ENCODE data around the gene TLX1. TPM values are rescaled to one million over a fixed set of nuclear protein-coding genes. Genes with fewer than 3 reads are reported as not detected.

Gene TLX1
- not detected for polyA plus RNA-seq (ENCODE audit: low read depth in 6 of 6)

GRCh38 chr10:101130984-101131961, at the start of gene TLX1:
Gene TLX1 (plus strand): TSS chr10:101131300. CDS start chr10:101131542, 242 bp downstream.
- peaks cover 36 to 51% (median 44%) of the 10 kb centered on the region in 3 donors for H3K4me1 Mint-ChIP-seq
- peaks cover 0 to 4% (median 0%) of the 10 kb centered on the region in 7 donors for H3K9me3 Mint-ChIP-seq
- peaks cover 0 to 14% of the 10 kb centered on the region in 2 donors for H3K36me3 Mint-ChIP-seq
- no peak for DNase-seq
- peak within 1 kb of the TSS in 1 of 6 donors; percentile 57 for H3K27ac Mint-ChIP-seq
- ATAC-seq (ENCODE audit: low read depth in 2 of 2) = peak; percentile 18 to 22
- peaks cover 82 to 88% (median 88%) of the 10 kb centered on the region in 3 donors for H3K27me3 Mint-ChIP-seq
- peak within 1 kb of the TSS; percentile 47 to 78 (median 70) for H3K4me3 Mint-ChIP-seq

- H3K4me1 Mint-ChIP-seq = no peaks in the 10 kb centered on the region
- no peaks in the 10 kb centered on the region for H3K36me3 Mint-ChIP-seq
- ATAC-seq (ENCODE audit: low read depth in 2 of 2) (no peak), DNase-seq (no peak)
- no peak overlapping the region for H3K4me3 Mint-ChIP-seq
- H3K27ac Mint-ChIP-seq = no peak overlapping the region
- H3K9me3 Mint-ChIP-seq = peaks cover 0 to 4% (median 0%) of the 10 kb centered on the region in 7 donors
- H3K27me3 Mint-ChIP-seq = peaks cover 57 to 82% (median 80%) of the 10 kb centered on the region in 3 donors
Observed at GRCh38 chr10:101085846-101086245, 45.3 kb upstream of the TLX1 start.

DNA sequence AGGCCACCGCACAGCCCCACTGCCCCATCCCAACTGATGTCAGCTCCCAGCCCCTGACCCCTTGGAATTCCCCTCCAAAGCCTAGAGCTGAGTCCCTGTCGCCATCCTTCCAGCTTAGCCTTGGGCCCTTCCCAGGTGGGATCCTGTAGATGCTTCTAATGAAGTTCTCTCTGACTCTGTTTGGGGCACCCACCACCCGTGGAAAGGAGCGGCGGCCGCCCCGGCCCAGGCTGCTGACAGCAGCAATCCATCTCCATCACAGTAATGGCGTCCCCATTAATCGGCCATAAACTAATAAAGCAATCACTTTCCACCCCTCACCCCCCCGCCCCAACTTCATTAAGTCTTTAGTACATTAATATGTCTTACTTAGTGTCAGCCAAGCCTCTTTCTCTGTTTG, 43.7 kb upstream of the TLX1 start:
- ATAC-seq (ENCODE audit: low read depth in 2 of 2) = no peak
- no peak overlapping the region for H3K4me3 Mint-ChIP-seq
- no peaks in the 10 kb centered on the region for H3K36me3 Mint-ChIP-seq
- no peak overlapping the region for H3K27ac Mint-ChIP-seq
- H3K4me1 Mint-ChIP-seq = no peaks in the 10 kb centered on the region
- H3K27me3 Mint-ChIP-seq = peaks cover 56 to 86% (median 86%) of the 10 kb centered on the region in 3 donors
- no peak for DNase-seq
- H3K9me3 Mint-ChIP-seq = peaks cover 0 to 4% (median 0%) of the 10 kb centered on the region in 7 donors

DNA sequence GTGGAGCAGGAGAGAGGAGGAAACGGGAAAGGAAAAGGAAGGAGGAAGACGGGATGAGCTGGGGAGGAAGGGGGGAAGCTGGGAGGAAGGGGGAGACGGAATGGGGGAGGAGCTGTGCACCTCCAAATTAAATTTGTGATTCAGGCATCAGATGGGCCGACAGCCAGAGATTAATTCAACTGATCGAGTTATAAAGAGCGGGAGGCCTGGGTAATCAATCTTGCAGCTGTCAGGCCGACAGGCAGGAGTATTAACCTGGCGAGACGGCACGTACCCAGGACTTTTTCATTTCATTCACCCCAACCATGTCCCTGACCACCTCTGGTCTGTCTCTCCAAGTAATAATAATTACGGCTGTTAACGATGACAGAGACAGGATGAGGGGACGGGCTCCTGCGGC, 43.1 kb upstream of the TLX1 start:
- ATAC-seq (ENCODE audit: low read depth in 2 of 2) = no peak
- no peak overlapping the region for H3K4me3 Mint-ChIP-seq
- peaks cover 0 to 4% (median 0%) of the 10 kb centered on the region in 7 donors for H3K9me3 Mint-ChIP-seq
- H3K36me3 Mint-ChIP-seq = no peaks in the 10 kb centered on the region
- H3K27me3 Mint-ChIP-seq = peaks cover 56 to 87% (median 87%) of the 10 kb centered on the region in 3 donors
- no peaks in the 10 kb centered on the region for H3K4me1 Mint-ChIP-seq
- no peak for DNase-seq
- H3K27ac Mint-ChIP-seq = peak overlapping the region in 1 of 6 donors; percentile 39

GRCh38 chr10:101089520-101090299, 41.4 kb upstream of the TLX1 start:
- DNase-seq (no peak), ATAC-seq (ENCODE audit: low read depth in 2 of 2) (no peak)
- no peak overlapping the region for H3K27ac Mint-ChIP-seq
- no peaks in the 10 kb centered on the region for H3K36me3 Mint-ChIP-seq
- no peak overlapping the region for H3K4me3 Mint-ChIP-seq
- no peaks in the 10 kb centered on the region for H3K4me1 Mint-ChIP-seq
- peaks cover 48 to 92% (median 88%) of the 10 kb centered on the region in 3 donors for H3K27me3 Mint-ChIP-seq
- peaks cover 0 to 4% (median 0%) of the 10 kb centered on the region in 7 donors for H3K9me3 Mint-ChIP-seq

GRCh38 chr10:101090597-101090996, 40.5 kb upstream of the TLX1 start:
- Mint-ChIP-seq H3K4me1 (peaks cover 0 to 3% (median 1%) of the 10 kb centered on the region in 3 donors), H3K9me3 (peaks cover 0 to 4% (median 0%) of the 10 kb centered on the region in 7 donors), H3K27me3 (peaks cover 47 to 92% (median 88%) of the 10 kb centered on the region in 3 donors), H3K36me3 (no peaks in the 10 kb centered on the region), H3K4me3 (no peak overlapping the region), H3K27ac (no peak overlapping the region)
- DNase-seq (no peak), ATAC-seq (ENCODE audit: low read depth in 2 of 2) (no peak)

DNA sequence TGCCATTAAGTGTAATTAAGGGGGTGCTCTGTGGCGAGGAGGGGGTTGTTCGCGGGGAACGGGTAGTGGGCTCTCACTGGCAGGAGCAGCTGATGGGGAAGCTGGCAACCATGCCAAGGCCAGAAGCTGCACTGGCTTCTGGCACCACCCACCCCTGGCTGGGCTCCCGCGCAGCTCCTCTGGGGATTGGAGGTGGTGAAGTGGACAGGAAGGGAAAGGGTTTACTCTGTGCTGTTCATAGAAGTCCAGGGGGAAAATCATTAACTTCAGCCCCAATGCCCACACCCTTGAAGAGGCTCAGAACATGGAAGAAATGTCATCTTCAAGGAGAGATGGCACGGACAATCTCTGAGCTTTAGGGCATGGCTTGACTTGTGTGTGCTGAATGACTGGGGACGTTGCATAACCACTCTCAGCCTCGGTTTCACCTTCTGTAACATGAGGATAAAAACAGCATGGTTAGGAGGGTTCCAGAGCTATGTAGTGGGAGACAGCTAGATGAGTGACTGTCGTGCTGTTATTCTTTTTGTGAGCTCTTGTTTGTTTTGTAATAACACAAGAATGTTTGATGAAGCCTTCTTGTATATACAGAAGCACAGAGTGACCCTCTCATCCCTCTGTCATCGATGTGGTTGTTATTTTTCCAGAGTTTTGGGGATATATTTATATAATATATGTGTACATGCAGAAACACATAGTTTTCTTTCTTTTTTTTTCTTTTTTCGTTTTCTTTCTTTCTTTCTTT, 39.4 kb upstream of the TLX1 start:
- Mint-ChIP-seq H3K27me3 (peaks cover 42 to 91% (median 87%) of the 10 kb centered on the region in 3 donors), H3K9me3 (peaks cover 0 to 4% (median 0%) of the 10 kb centered on the region in 7 donors), H3K4me1 (peaks cover 0 to 5% (median 4%) of the 10 kb centered on the region in 3 donors), H3K4me3 (no peak overlapping the region), H3K27ac (no peak overlapping the region), H3K36me3 (no peaks in the 10 kb centered on the region)
- no peak for DNase-seq
- no peak for ATAC-seq (ENCODE audit: low read depth in 2 of 2)

GRCh38 chr10:101092881-101093354, 38.2 kb upstream of the TLX1 start:
- H3K4me3 Mint-ChIP-seq = no peak overlapping the region
- no peak for DNase-seq
- no peaks in the 10 kb centered on the region for H3K36me3 Mint-ChIP-seq
- H3K27ac Mint-ChIP-seq = no peak overlapping the region
- ATAC-seq (ENCODE audit: low read depth in 2 of 2) = no peak
- no peaks in the 10 kb centered on the region for H3K9me3 Mint-ChIP-seq
- peaks cover 46 to 93% (median 86%) of the 10 kb centered on the region in 3 donors for H3K27me3 Mint-ChIP-seq
- H3K4me1 Mint-ChIP-seq = peaks cover 0 to 5% (median 4%) of the 10 kb centered on the region in 3 donors

GRCh38 chr10:101094121-101094879, 36.8 kb upstream of the TLX1 start:
- Mint-ChIP-seq H3K4me3 (no peak overlapping the region), H3K9me3 (peaks cover 0 to under 1% (median 0%) of the 10 kb centered on the region in 7 donors), H3K27me3 (peaks cover 43 to 88% (median 82%) of the 10 kb centered on the region in 3 donors), H3K36me3 (no peaks in the 10 kb centered on the region), H3K27ac (peak overlapping the region in 1 of 6 donors; percentile 26), H3K4me1 (peaks cover under 1 to 5% (median 4%) of the 10 kb centered on the region in 3 donors)
- ATAC-seq (ENCODE audit: low read depth in 2 of 2) = no peak
- DNase-seq = no peak

GRCh38 chr10:101095004-101095403, 36.1 kb upstream of the TLX1 start:
- Mint-ChIP-seq H3K36me3 (no peaks in the 10 kb centered on the region), H3K27ac (peak overlapping the region in 1 of 6 donors; percentile 32), H3K4me1 (peaks cover 3 to 5% (median 4%) of the 10 kb centered on the region in 3 donors), H3K27me3 (peaks cover 49 to 88% (median 82%) of the 10 kb centered on the region in 3 donors), H3K4me3 (no peak overlapping the region), H3K9me3 (peaks cover 0 to 7% (median 0%) of the 10 kb centered on the region in 7 donors)
- no peak for ATAC-seq (ENCODE audit: low read depth in 2 of 2)
- no peak for DNase-seq

- Mint-ChIP-seq H3K9me3 (peaks cover 0 to 10% (median 2%) of the 10 kb centered on the region in 7 donors), H3K27me3 (peaks cover 49 to 88% (median 82%) of the 10 kb centered on the region in 3 donors), H3K4me3 (no peak overlapping the region), H3K27ac (no peak overlapping the region), H3K36me3 (no peaks in the 10 kb centered on the region), H3K4me1 (peaks cover 3 to 5% (median 4%) of the 10 kb centered on the region in 3 donors)
- DNase-seq (peak; percentile 48), ATAC-seq (ENCODE audit: low read depth in 2 of 2) (peak; percentile 81 to 88)
Observed at GRCh38 chr10:101095550-101096213, 35.4 kb upstream of the TLX1 start.

All from naive B cell (primary cell).